AG08396 (cell line): ENCODE results near the gene WDR82.

Experiments
- DNase-seq: peaks from one replicate; pipeline ENCODE4 v3.0.0; 2012; ENCODE audit warnings: low spot score, mixed read lengths

WDR82 gene

DNA sequence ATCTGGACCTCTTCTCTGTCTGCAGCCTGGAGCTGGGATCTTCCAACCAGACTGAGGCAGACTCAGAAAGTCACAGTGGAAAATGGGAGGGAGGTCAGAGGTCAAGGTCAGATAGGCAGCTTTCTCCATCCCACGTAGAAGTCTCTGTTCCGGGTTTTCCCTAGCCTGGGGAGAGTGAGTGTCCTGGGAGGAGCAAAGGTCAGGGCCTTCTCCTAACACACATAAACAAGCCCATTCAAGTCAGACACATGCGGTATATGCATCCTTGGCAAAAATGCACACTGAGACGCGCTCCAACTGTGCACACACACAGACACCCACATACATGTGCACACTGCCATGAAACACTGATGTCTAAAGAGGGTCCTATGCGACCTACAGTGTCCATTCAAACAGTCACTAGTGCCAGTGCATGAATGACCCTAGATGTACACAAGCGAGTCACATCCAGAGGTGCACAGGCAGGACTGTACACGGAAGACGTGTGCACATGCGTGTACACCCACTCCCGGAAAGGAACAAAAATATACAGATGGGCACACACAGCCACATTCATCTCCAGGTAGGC, 40.2 kb downstream of the WDR82 start:
- DNase-seq = no peak

- DNase-seq = peak; percentile 97
Measured at GRCh38 chr3:52237657-52238172, 40.7 kb downstream of the WDR82 start.

DNA sequence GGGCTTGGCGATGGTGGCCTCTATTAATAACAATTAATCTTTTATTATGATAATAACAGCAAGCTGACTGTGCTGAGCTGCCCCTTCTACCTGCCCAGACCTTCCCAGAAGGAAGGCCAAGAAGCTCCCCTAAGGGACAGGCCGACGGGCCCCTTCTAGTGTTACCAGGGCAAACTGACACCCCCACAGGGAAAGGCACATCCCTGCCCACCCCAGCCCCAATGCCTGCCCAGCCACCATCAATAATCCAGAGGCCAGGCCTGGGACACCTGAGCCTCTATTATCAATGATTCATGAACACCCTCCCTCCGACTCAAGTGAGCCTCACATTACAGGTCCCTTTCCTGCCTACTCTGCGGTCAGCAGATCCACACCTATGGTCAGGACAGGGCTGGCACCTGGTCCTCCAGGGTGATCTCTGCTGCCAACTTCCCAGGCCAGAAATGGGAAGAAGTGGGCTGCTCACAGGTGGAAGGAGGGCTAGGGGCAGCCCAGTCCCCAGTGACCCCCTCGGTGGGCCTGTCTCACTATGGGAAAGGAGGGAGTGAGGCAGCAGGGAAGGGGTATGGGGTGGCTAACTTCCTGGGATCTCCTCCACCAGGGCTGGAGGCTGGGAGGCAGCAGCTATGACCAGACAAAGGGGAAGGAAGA, 41.3 kb downstream of the WDR82 start:
- DNase-seq = no peak

GRCh38 chr3:52236424-52236886, 42.0 kb downstream of the WDR82 start:
- DNase-seq = no peak

- no peak for DNase-seq
Measured at GRCh38 chr3:52234516-52235447, 43.7 kb downstream of the WDR82 start.

DNA sequence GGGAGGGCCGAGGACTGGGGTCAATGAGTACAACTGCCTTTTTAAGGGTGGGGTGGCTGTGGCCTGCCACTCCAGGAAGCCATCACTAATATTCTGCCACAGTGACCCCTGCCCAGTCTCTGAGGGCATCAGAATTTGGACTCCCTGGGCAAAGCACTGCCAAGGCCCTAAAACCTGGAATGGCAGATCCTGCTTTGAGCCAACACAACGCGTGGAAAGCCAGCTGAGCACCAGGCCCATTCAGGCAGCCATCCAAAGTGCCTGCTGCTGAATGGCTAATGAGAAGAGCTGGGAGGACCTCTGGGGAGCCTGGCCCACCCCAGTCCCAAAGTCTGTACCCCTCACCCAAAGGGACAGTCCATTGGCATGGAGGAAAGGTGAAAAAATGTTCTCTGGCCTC, 44.5 kb downstream of the WDR82 start:
- no peak for DNase-seq

GRCh38 chr3:52233108-52233591, 45.3 kb downstream of the WDR82 start:
- DNase-seq = no peak

GRCh38 chr3:52232279-52233107, 46.0 kb downstream of the WDR82 start:
- DNase-seq = no peak

DNA sequence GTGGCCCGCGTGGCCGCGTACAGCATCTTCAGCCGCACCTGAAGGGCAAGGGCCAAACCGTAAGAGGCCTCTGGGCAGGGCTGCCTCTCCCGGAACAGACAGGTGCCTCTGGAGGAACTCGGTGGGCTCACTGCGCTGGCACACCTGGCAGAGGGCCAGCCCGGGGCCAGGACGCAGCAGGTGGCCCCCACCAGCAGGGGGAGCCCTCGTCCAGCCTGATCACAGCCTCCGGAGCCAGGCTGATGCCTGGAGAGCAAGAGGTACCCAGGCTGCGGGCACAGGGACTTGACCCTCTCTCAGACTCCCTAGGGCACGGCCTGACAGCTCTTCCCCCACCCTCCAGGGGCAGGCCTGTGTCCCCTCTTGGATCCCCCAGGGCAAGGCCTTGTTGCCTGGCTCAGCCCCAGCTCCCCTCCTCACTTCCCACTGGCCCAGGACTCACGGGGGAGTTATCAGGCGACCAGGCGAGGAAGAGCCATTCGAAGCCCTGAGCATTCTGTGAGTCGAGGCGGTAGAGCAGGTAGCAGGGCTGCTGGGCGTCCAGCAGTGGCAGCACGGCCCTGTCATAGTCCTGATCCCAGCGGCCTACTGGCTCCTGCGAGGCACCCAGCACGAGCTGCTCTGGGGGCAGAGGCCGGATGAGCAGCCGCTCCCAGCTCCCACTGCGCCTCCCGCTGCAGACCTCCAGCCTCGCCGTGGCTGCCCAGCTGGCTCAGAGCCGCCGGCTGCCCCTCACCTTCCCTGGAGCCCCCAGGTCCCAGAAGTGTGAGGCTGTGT, 46.8 kb downstream of the WDR82 start:
- peak; percentile 82 for DNase-seq

DNA sequence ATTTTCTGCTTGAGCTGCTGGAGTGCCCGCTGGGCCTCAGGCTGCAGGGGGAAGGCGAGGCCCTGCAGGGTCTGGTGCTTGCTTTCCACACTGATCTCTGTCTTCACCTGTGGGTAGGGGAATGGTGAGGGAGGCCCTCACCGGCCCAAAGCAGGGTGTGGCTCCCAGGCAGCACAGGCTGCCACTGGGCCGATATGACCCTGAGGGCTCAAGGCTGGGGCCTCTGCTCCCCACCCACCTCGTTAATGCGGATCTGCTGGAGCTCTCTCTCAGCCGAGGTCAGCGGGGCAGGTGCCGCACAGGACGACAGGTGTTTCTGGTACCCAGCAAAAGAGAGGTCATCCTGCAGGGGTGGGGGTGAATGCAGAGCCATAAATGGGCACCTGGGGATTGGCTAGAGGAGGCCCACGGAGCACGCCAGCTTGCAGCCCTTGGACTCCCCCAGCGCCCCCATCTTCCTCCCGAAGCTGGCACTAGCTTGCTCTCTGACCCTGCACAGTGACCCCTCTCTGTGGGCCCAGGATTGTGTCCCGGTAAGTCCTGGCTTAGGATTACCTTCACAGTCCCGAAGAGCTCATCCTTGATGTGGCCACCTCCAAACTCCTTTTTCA, 47.5 kb downstream of the WDR82 start:
- DNase-seq = no peak

GRCh38 chr3:52230461-52230860, 48.0 kb downstream of the WDR82 start:
- no peak for DNase-seq

- no peak for DNase-seq
Measured at GRCh38 chr3:52229656-52230055, 48.8 kb downstream of the WDR82 start.

DNA sequence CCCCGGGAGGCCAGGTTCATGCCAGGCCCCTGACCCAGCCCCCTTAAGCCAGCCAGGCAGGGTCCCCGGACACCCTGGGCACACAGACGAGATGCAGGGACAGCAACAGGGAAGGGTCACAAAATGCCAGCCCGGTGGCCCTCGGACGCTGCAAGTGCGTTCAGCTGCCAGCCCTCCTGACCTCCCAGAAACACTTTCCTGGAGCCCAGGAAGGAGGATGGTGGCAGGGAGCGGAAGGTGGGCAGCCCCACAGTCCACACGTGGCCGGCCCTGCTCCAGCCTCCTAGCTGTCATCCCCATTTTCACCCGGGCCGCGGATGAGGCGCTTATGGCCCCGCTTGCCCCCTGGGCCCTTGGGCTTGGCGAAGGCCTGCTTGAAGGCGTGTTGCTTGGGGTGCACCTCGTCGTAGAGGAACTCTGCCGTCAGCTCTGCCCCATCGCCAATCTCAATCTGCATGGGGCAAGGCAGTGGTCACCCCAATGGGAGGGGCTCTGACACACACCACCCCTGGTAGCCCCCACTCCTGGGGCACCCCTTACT, 49.6 kb downstream of the WDR82 start:
- DNase-seq = no peak

DNA sequence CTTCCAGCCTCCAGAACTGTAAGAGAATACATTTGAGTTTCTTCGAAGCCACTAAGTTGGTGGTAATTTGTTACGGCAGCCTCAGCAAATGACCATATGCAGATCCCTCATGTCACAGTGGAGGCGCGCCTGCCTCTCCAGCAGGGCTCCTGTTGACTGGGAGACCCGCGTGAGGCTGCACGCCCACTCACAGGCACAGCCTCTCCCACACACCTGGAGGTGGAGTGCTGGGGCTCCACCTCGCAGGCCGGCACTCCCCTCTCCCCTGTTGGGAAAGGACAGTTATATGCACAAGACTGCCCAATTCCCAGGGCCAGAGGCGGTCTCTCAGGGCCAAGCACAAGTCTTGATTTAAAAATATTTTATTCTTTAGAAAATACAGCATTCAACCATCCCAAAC, 50.2 kb downstream of the WDR82 start:
- no peak for DNase-seq

DNA sequence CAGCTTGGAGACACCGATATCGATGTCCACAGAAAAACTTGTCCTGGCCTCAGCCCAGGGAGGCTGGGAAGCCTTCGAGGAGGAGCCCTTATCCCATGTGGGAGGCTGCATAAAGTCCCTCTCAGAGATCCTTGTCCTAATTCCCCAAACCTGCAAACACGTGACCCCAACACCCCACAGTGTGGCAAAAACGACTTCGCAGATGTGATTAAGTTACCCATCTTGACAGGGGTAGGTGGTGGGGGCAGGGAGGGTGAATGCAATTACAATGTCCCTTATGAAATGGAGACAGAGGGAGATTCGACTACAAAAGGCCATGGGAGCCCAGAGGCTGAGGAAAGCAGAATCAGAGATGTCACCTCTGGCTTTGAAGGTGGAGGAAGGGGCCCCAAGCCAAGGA, 50.7 kb downstream of the WDR82 start:
- no peak for DNase-seq

DNA sequence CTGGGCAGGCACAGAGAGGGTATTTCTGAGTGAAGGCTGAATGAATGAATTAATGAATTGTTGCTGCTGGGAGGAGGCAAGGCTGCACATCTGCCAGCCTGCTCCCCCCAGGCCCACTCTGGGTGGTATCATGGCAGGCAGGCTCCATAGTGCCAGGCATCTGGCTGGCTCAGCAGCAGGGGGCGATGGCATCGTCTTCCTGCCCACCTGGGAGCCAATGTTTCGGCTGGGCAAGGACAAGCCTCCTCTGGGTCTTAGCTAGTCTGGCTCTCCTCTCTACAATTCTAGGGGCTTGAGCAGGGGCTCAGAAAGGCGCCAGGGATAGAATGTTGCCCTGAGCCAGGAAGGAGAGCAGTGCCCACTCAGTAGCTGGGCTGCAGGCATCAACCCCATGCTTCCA, 51.3 kb downstream of the WDR82 start:
- DNase-seq = no peak

GRCh38 chr3:52226229-52226817, 52.1 kb downstream of the WDR82 start:
- no peak for DNase-seq

GRCh38 chr3:52225452-52226228, 52.8 kb downstream of the WDR82 start, which contains the start of gene TLR9:
Gene TLR9, minus strand, starts transcription at chr3:52225645. Its CDS starts 116 bp downstream, at chr3:52225529.
- DNase-seq = no peak
